Fibroblast of lung (primary cell): ENCODE results near the gene SLC22A7.

ENCODE experiments used
- CTCF ChIP-seq, 2 donors: IDR thresholded peaks in 1 of 2; conservative IDR thresholded peaks in 1 of 2; 1 replicate in 1 of 2; 2 replicates in 1 of 2; pipeline ENCODE4 v1.5.1; 2011 to 2012; ENCODE audit warnings: low read length in 2 of 2, control low read depth in 1 of 2, inconsistent platforms in 1 of 2, low read depth in 1 of 2, mild to moderate bottlenecking in 1 of 2
- EZH2 ChIP-seq: IDR thresholded peaks from 2 replicates; pipeline ENCODE4 v1.5.1; 2012; ENCODE audit warnings: low read length, control low read depth, mild to moderate bottlenecking; ENCODE audit errors: missing control alignments

DNA sequence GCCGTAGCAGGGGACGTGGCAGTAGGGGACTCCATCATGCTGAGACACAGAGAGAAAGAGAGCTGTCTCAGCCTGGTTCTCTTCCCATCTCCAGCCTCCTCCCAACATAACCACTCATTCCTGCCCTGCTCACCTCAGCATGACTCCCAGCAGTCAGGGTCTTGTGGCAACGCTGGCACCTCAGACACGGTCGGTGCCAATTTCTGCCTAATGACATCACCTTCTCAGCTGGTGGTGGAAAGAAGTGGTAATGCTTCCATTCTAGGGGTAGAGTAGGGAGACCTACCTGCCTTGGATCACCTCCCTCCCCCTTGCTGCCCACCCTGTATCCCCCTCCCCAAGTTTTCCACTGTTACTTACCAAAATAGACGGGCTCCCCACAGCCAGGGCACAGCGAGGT is 8.0 kb downstream of the SLC22A7 start:
- TF ChIP-seq CTCF (conservative IDR thresholded peaks at IDR 0.05 in 1 of 2, IDR thresholded peaks at IDR 0.05 in 1 of 2; ENCODE audit: low read depth in 1 of 2, low read length in 2 of 2) (no peak), EZH2 (no peak)
